Fibroblast of skin of left quadriceps (primary cell): Measurements from ENCODE around the gene ARNT2.
A peak's percentile ranks its signal among the peaks of the same experiment; 100 is the strongest.

Experiments
- DNase-seq, 2 experiments: peaks; one replicate each; pipeline ENCODE4 v3.0.0-alpha.2; 2013; ENCODE audit warnings: low read depth in 2 of 2

Gene ARNT2

GRCh38 chr15:80594091-80594889, 190.1 kb downstream of the ARNT2 start:
- DNase-seq = no peak

- no peak for DNase-seq
These were observed 191.2 kb downstream of the ARNT2 start for GRCh38 chr15:80595396-80595795.

GRCh38 chr15:80596521-80596976, 192.4 kb downstream of the ARNT2 start:
- DNase-seq = no peak

- no peak for DNase-seq
These were observed 192.9 kb downstream of the ARNT2 start for GRCh38 chr15:80597076-80597475.

GRCh38 chr15:80599359-80599758, 195.2 kb downstream of the ARNT2 start:
- peak in 1 of 2 experiments; percentile 31 for DNase-seq

- no peak for DNase-seq
These were observed 196.4 kb downstream of the ARNT2 start for GRCh38 chr15:80600626-80601025.

GRCh38 chr15:80601256-80601655, 197.1 kb downstream of the ARNT2 start:
- DNase-seq = no peak

GRCh38 chr15:80604583-80605575, 200.7 kb downstream of the ARNT2 start:
- DNase-seq = peak; percentile 73 to 77

GRCh38 chr15:80605591-80606150, 201.5 kb downstream of the ARNT2 start:
- no peak for DNase-seq

GRCh38 chr15:80606511-80607071, 202.4 kb downstream of the ARNT2 start:
- peak; percentile 14 to 29 for DNase-seq

- no peak for DNase-seq
These were observed 203.3 kb downstream of the ARNT2 start for GRCh38 chr15:80607287-80607980.

- no peak for DNase-seq
These were observed 204.5 kb downstream of the ARNT2 start for GRCh38 chr15:80608688-80609087.

GRCh38 chr15:80609091-80609490, 204.9 kb downstream of the ARNT2 start:
- DNase-seq = no peak

- DNase-seq = no peak
These were observed 205.3 kb downstream of the ARNT2 start for GRCh38 chr15:80609512-80609946.

GRCh38 chr15:80611543-80612080, 207.4 kb downstream of the ARNT2 start:
- no peak for DNase-seq

- DNase-seq = no peak
These were observed 208.1 kb downstream of the ARNT2 start for GRCh38 chr15:80612118-80612823.

- DNase-seq = no peak
These were observed 209.7 kb downstream of the ARNT2 start for GRCh38 chr15:80613762-80614365.

- DNase-seq = no peak
These were observed 210.7 kb downstream of the ARNT2 start for GRCh38 chr15:80614711-80615360.

- DNase-seq = no peak
These were observed 211.2 kb downstream of the ARNT2 start for GRCh38 chr15:80615361-80615736.
